Pulmonary artery endothelial cell (primary cell): ENCODE measurements around the gene TSPAN9. TPM values are rescaled to one million over a fixed set of nuclear protein-coding genes. Genes with fewer than 3 reads are reported as not detected.

ENCODE experiments used
- DNase-seq: peaks from one replicate; pipeline ENCODE4 v3.0.0-alpha.2; 2011; ENCODE audit warnings: low read depth, low spot score
- total RNA-seq: library from RNA; depleted of rRNA; stranded (reverse); fragments of >200 nt; gene quantifications from 2 replicates; pipeline ENCODE4 v1.2.3, GENCODE V29; 2014

The TSPAN9 gene
- total RNA-seq, 1 donor from 2014 or later, result 65.0 TPM

- DNase-seq, result no peak
Measured at GRCh38 chr12:3223601-3224529, 146.7 kb downstream of the TSPAN9 start.

GRCh38 chr12:3224530-3224903, 147.3 kb downstream of the TSPAN9 start:
- no peak for DNase-seq

- peak; percentile 86 for DNase-seq
Measured at GRCh38 chr12:3225154-3225795, 148.1 kb downstream of the TSPAN9 start.

- no peak for DNase-seq
Measured at GRCh38 chr12:3225796-3226180, 148.6 kb downstream of the TSPAN9 start.

- no peak for DNase-seq
Measured at GRCh38 chr12:3226264-3226663, 149.1 kb downstream of the TSPAN9 start.

- DNase-seq, result no peak
Measured at GRCh38 chr12:3227076-3227975, 150.1 kb downstream of the TSPAN9 start.

- DNase-seq, result no peak
Measured at GRCh38 chr12:3228552-3228951, 151.4 kb downstream of the TSPAN9 start.

- no peak for DNase-seq
Measured at GRCh38 chr12:3229577-3229976, 152.4 kb downstream of the TSPAN9 start.

- no peak for DNase-seq
Measured at GRCh38 chr12:3230758-3231375, 153.7 kb downstream of the TSPAN9 start.

GRCh38 chr12:3231399-3231876, 154.3 kb downstream of the TSPAN9 start:
- DNase-seq, result no peak

- DNase-seq, result no peak
Measured at GRCh38 chr12:3233797-3234196, 156.6 kb downstream of the TSPAN9 start.

- no peak for DNase-seq
Measured at GRCh38 chr12:3236345-3237187, 159.4 kb downstream of the TSPAN9 start.

- DNase-seq, result no peak
Measured at GRCh38 chr12:3238196-3238595, 161.0 kb downstream of the TSPAN9 start.

GRCh38 chr12:3241621-3242020, 164.4 kb downstream of the TSPAN9 start:
- DNase-seq, result no peak

- DNase-seq, result no peak
Measured at GRCh38 chr12:3242199-3242863, 165.2 kb downstream of the TSPAN9 start.

- no peak for DNase-seq
Measured at GRCh38 chr12:3243376-3244084, 166.4 kb downstream of the TSPAN9 start.

GRCh38 chr12:3244219-3244750, 167.1 kb downstream of the TSPAN9 start:
- DNase-seq, result no peak

- no peak for DNase-seq
Measured at GRCh38 chr12:3246253-3246652, 169.1 kb downstream of the TSPAN9 start.

GRCh38 chr12:3247077-3247476, 169.9 kb downstream of the TSPAN9 start:
- no peak for DNase-seq
